ENCODE data around the gene GPRIN1. TPM values are rescaled to one million over a fixed set of nuclear protein-coding genes. Genes with fewer than 3 reads are reported as not detected.
A peak's percentile ranks its signal among the peaks of the same experiment; 100 is the strongest.

Gene GPRIN1
- polyA plus RNA-seq, 1 of the 3 experiments (the other 2 are of a cell fraction): 6.6 TPM

- 65% methylated on average over 10 of the region's 14 CpGs for WGBS (ENCODE audit: low lambda C conversion rate)
- POLR2A ChIA-PET: interaction anchor here (0.5 kb wide), 1 partner anchor 353 kb away, joined by 3 read pairs; no protein-coding TSS in a partner anchor
- H3K9me3 ChIP-seq: no peaks in the 10 kb centered on the region
- H3K9me2 ChIP-seq: no peaks in the 10 kb centered on the region
- H3K4me3 ChIP-seq (ENCODE audit: low read depth in 2 of 2, low read length in 1 of 2): no peak overlapping the region
- peaks cover 8% of the 10 kb centered on the region; the same call in 1 of the 2 replicates for H4K20me1 ChIP-seq (ENCODE audit: insufficient read depth)
- H3K79me2 ChIP-seq (ENCODE audit: insufficient read depth): no peaks in the 10 kb centered on the region
- peaks cover 0 to 24% of the 10 kb centered on the region in 2 experiments; a peak in 1 of 4 replicates for H3K4me1 ChIP-seq (ENCODE audit: control insufficient read depth in 1 of 2, insufficient read depth in 2 of 2, low read depth in 1 of 2, low read length in 1 of 2)
- no peaks in the 10 kb centered on the region for H3F3A ChIP-seq (replicated peaks; ENCODE audit: insufficient read depth)
- H3K4me2 ChIP-seq: no peak overlapping the region
- TF ChIP-seq, protein P1, sequence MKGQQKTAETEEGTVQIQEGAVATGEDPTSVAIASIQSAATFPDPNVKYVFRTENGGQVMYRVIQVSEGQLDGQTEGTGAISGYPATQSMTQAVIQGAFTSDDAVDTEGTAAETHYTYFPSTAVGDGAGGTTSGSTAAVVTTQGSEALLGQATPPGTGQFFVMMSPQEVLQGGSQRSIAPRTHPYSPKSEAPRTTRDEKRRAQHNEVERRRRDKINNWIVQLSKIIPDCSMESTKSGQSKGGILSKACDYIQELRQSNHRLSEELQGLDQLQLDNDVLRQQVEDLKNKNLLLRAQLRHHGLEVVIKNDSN (IDR thresholded peaks at IDR 0.05; ENCODE audit: borderline replicate concordance, low read depth): no peak
- TF ChIP-seq CHD2 (IDR thresholded peaks at IDR 0.05; ENCODE audit: low read length, partially characterized antibody): peak; percentile 13
- peak; percentile 71 for TF ChIP-seq CTCF (IDR thresholded peaks at IDR 0.05)
- TF ChIP-seq TCF12 (IDR thresholded peaks at IDR 0.05): no peak
- no peak for TF ChIP-seq EP300 (IDR thresholded peaks at IDR 0.05; ENCODE audit: borderline replicate concordance in 1 of 2, low read depth in 1 of 2, low read length in 1 of 2)
- TF ChIP-seq EZH2phosphoT487 (IDR thresholded peaks at IDR 0.05; ENCODE audit: borderline replicate concordance, low read depth): no peak
- peak; percentile 86 for TF ChIP-seq SMC3 (IDR thresholded peaks at IDR 0.05; ENCODE audit: low read depth, low read length)
- TF ChIP-seq RAD21 (IDR thresholded peaks at IDR 0.05; ENCODE audit: low read length): peak; percentile 90
- 0 out of 2 replicates have a peak, but pooled peaks have one; percentile 26 for TF ChIP-seq RCOR1 (IDR thresholded peaks at IDR 0.05; ENCODE audit: low read length)
- no peak overlapping the region for H2AFZ ChIP-seq (ENCODE audit: low read depth)
- peaks cover 4 to 23% of the 10 kb centered on the region in 2 experiments for H3K36me3 ChIP-seq (replicated peaks in 1 of 2; ENCODE audit: control insufficient read depth in 1 of 2, insufficient read depth in 2 of 2, low read length in 1 of 2)
- DNase-seq: peak; percentile 86
- H3K27me3 ChIP-seq (ENCODE audit: insufficient read depth): no peaks in the 10 kb centered on the region
- no peak overlapping the region for H3K27ac ChIP-seq (ENCODE audit: low read depth in 2 of 2, low read length in 1 of 2)
- CTCF ChIA-PET: interaction anchor here (0.7 to 6.7 kb wide), 56 partner anchors 8 to 928 kb away, joined by 3 to 167 read pairs (median 4); partner anchors contain the start of genes TSPAN17, UIMC1, UNC5A and ZNF346
- no peak overlapping the region for H3K9ac ChIP-seq
Measured at GRCh38 chr5:176658007-176658599, 48.1 kb upstream of the GPRIN1 start.

- WGBS (ENCODE audit: low lambda C conversion rate): 91% methylated on average over 8 of the region's 13 CpGs
- H3K4me2 ChIP-seq: no peak overlapping the region
- H3K9ac ChIP-seq: no peak overlapping the region
- peaks cover 18% of the 10 kb centered on the region; the same call in 1 of the 2 replicates for H4K20me1 ChIP-seq (ENCODE audit: insufficient read depth)
- ChIA-PET POLR2A (no interaction called here), CTCF (interaction anchor here (0.7 to 6.7 kb wide), 10 partner anchors 8 to 455 kb away, joined by 3 to 167 read pairs (median 8); partner anchors contain the start of genes TSPAN17 and UNC5A)
- no peaks in the 10 kb centered on the region for H3K9me2 ChIP-seq
- H2AFZ ChIP-seq (ENCODE audit: low read depth): no peak overlapping the region
- H3F3A ChIP-seq (replicated peaks; ENCODE audit: insufficient read depth): no peaks in the 10 kb centered on the region
- H3K4me1 ChIP-seq (ENCODE audit: control insufficient read depth in 1 of 2, insufficient read depth in 2 of 2, low read depth in 1 of 2, low read length in 1 of 2): peaks cover 0 to 28% of the 10 kb centered on the region in 2 experiments; a peak in 1 of 4 replicates
- no peaks in the 10 kb centered on the region for H3K9me3 ChIP-seq
- H3K4me3 ChIP-seq (ENCODE audit: low read depth in 2 of 2, low read length in 1 of 2): no peak overlapping the region
- H3K27ac ChIP-seq (ENCODE audit: low read depth in 2 of 2, low read length in 1 of 2): no peak overlapping the region
- H3K27me3 ChIP-seq (ENCODE audit: insufficient read depth): no peaks in the 10 kb centered on the region
- no peak for DNase-seq
- peaks cover 4 to 29% of the 10 kb centered on the region in 2 experiments for H3K36me3 ChIP-seq (replicated peaks in 1 of 2; ENCODE audit: control insufficient read depth in 1 of 2, insufficient read depth in 2 of 2, low read length in 1 of 2)
- 0 out of 2 replicates have a peak, but pooled peaks cover 4% of the 10 kb centered on the region for H3K79me2 ChIP-seq (ENCODE audit: insufficient read depth)
- TF ChIP-seq TAF1 (IDR thresholded peaks at IDR 0.05; ENCODE audit: borderline replicate concordance, low read depth, low read length): no peak
- no peak for TF ChIP-seq ZBTB33 (IDR thresholded peaks at IDR 0.05; ENCODE audit: borderline replicate concordance, low read depth)
- TF ChIP-seq PBX3 (IDR thresholded peaks at IDR 0.05): no peak
- no peak for TF ChIP-seq CTCF (IDR thresholded peaks at IDR 0.05)
- no peak for TF ChIP-seq RAD21 (IDR thresholded peaks at IDR 0.05; ENCODE audit: low read length)
- TF ChIP-seq RXRA (IDR thresholded peaks at IDR 0.05; ENCODE audit: borderline replicate concordance, low read depth): no peak
- no peak for TF ChIP-seq NRF1 (IDR thresholded peaks at IDR 0.05; ENCODE audit: low read depth, low read length)
- TF ChIP-seq RCOR1 (IDR thresholded peaks at IDR 0.05; ENCODE audit: low read length): no peak
- TF ChIP-seq CHD2 (IDR thresholded peaks at IDR 0.05; ENCODE audit: low read length, partially characterized antibody): no peak
- TF ChIP-seq, protein P2, sequence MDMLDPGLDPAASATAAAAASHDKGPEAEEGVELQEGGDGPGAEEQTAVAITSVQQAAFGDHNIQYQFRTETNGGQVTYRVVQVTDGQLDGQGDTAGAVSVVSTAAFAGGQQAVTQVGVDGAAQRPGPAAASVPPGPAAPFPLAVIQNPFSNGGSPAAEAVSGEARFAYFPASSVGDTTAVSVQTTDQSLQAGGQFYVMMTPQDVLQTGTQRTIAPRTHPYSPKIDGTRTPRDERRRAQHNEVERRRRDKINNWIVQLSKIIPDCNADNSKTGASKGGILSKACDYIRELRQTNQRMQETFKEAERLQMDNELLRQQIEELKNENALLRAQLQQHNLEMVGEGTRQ (IDR thresholded peaks at IDR 0.05; ENCODE audit: borderline replicate concordance, low read depth, low read length): no peak
Measured at GRCh38 chr5:176656467-176656990, 46.6 kb upstream of the GPRIN1 start.
